GM21825 (cell line): ENCODE data around the gene SH3RF3.
"Not testable (repeated sequence)": the region's sequence is repeated elsewhere in the genome, so short reads cannot be mapped to it uniquely, and the experiment has no call there.

ENCODE experiments used
- ATAC-seq: cut with Tn5 transposase; IDR thresholded peaks from one replicate; pipeline ENCODE4 v1.9.1; 2021; ENCODE audit warnings: mild to moderate bottlenecking, moderate library complexity; ENCODE audit not compliant: unreplicated experiment

SH3RF3 gene

DNA sequence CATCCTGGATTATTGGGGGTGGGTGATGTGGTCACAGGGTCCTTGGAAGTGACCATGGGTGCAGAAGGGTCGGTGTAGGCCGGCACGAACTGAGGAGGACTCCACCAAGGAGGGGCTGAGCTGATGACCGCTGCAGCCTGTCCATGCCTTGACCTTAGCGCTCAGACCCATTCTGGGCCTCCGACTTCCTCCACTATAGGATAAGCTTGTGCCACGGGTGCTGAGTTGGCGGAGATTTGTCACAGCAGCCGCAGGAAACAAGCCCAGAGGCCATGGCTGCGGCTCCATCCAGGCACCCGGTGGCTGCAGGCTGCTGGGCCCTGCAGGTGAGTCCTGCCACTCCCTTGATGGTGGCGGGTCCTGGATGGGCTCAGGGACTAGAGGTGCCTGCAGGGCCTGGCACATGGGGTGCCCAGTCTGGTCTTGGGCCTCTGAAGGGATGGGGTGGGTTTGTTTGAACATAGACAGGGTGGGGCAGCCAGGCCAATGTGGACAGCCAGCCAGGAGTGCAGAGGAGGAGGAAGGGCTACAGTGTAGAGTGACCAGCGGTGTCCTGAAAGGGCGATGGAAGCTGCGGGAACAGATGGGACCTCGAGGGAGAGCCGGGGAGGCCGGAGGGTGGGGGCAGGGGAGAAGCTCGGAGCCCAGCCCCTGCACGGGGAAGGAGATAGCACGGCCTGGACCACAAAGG lies 400.0 kb downstream of the SH3RF3 start:
- no peak for ATAC-seq

GRCh38 chr2:109529532-109530449 lies 400.8 kb downstream of the SH3RF3 start:
- no peak for ATAC-seq

DNA sequence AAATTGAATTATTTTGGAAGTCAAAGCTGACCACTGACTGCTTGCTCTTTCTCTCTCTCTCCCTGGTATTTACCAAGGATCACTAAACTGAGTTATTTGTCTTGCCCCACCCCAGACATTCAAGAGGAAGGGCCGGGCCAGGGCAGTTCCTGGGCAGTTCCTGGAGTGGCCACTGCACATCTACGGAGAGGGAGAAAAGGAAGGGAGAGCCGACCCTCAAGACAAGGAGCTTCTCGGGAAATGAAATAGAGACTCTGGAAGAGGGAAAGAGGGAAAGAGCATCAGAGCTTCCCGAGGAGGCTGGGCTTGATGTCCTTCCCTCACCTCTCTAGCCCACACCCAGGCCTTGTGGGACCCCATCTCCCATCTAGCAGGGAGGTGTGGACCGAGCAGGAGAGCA lies 401.7 kb downstream of the SH3RF3 start:
- ATAC-seq, result no peak

GRCh38 chr2:109531221-109531620 lies 402.2 kb downstream of the SH3RF3 start:
- ATAC-seq, result no peak

GRCh38 chr2:109531896-109532727 lies 403.1 kb downstream of the SH3RF3 start:
- ATAC-seq, result no peak

DNA sequence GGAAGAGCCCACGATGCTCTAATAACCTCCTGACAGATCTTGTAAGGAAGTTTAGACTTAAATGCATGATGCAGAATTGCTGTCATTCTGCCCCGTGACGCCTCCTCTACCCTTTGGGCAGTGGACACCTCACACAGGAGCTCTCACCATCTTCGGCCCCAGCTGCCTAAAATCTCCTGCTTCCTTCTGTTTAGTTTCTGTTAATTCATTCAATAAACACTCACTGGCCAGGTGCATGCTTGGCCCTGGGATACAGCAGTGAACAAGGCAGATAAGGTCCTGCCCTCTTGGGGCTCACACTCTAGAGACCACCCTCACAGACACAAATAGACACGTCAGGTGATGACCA lies 403.7 kb downstream of the SH3RF3 start:
- no peak for ATAC-seq

DNA sequence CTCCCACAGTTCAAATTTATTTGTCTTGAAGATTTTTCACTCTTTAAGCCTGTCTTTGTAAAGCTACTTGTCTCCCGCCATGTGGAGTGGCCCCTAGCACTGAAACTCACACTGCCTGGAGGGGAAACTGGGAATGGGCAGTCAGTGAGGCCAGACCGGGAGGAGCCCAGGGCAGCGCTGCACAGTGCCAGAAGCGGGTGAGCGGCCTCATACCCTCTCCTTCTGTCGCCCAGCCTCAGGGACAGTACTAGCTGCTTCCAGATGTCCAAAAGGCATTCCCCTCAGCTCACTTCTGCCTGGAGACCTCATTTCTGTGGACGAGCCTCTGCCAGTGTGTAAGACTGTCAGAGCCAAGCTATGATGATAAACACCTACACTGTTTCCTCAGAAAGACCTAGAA lies 404.8 kb downstream of the SH3RF3 start:
- no peak for ATAC-seq

- no peak for ATAC-seq
Observed at GRCh38 chr2:109535217-109535946, 406.4 kb downstream of the SH3RF3 start.

- not testable (repeated sequence) for ATAC-seq
Observed at GRCh38 chr2:109536556-109536955, 407.6 kb downstream of the SH3RF3 start.

DNA sequence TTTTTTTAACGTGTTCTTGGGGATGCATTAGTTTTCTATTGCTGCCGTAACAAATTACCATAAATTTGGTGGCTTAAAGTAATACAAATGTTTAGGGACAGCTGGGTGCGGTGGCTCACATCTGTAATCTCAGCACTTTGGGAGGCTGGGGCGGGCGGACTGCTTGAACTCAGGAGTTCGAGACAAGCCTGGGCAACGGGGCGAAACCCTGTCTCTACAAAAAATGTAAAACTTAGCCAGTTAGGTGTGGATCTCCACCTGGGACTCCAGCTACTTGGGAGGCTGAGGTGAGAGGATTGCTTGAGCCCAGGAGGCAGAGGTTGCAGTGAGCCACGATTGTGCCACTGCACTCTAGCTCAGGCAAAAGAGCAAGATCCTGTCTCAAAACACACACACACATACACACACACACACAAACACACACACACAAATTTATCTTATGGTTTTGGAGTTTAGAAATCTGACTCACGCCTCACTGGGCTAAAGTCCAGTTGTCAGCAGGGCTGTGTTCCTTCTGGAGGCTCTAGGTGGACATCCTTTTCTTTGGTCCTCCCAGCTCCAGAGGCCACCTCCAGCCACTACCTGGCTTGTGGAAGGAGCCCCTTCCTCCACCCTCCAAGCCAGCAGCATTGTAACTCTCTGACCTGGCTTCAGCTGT lies 408.7 kb downstream of the SH3RF3 start:
- ATAC-seq, result no peak

- ATAC-seq, result no peak
Observed at GRCh38 chr2:109538546-109538945, 409.5 kb downstream of the SH3RF3 start.

DNA sequence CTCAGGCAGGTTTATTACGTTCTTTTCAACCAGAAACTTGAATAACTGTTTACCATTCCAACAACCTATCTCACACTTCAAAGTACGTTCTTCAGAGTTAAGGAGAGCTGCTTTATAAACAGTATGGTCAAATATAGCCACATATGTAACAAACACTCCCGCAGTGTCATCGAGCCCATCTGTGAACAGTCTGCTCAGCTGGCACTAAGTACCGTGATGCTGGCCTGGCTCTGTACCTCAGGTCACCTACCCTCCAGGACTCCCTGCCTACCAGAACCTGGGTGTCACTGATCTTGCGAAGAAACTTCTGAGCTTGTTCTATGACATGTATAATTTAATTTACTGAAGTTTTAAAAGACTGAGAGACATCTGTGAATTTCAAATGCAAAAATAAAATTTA lies 413.4 kb downstream of the SH3RF3 start:
- no peak for ATAC-seq

DNA sequence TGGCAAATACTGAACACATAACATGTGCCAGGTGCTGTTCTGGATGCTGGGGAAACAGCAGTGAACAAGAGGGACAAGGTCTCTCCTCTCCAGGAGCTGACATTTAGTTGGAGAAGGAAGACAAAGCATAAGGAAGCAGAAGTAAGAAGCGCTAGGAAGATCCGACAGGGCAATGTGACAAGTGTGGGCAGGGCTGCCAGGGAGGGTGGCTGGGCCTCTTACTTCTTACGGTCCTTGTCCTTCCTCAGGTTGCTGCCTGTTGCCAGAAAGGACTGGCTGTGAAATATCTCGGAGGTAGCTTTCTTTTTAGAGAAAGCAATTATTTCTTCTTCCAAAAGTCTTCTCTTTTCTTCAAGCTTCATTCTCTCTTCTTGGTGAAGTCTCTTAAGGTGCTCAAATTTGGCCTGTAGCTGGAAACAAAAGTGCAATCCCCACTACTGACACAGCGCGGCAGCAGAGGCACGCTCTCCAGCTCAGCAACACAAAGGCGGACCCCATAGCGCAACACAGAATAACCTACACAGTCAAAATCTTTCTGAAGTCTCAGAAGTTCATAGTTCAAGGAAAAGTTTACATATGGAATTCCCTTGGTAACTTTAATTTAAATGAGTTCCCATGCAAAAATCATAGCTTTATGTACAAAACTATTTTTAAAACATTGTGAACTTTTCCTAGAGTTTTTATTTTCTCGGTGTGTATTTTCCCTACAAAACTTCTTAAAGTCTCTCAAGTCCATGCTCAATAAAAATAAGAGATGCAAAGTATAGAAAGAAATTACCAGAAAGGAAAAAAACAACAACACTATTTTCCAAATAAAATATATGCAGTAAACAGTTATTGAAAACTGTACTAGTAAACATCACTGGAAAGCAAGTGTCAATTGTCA lies 417.1 kb downstream of the SH3RF3 start:
- ATAC-seq, result peak; percentile 79

DNA sequence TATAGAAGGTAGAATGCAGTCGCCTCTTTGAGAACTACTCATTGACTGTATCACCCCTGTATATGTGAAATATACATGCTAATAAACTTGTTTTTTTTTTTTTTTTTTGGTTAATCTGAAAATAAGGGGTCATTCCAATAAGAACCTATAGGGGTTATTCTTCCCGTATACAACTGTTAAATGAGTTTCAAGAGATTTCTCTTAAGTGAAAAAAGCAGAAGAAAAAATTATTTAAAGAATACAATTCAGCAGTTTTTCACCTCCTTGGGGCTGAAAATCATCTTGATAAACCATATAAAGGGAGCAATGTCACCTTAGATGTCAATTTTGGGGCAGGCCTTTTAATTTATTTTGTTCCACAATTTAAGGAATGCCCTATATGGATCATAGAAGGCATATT lies 418.3 kb downstream of the SH3RF3 start:
- ATAC-seq, result no peak

DNA sequence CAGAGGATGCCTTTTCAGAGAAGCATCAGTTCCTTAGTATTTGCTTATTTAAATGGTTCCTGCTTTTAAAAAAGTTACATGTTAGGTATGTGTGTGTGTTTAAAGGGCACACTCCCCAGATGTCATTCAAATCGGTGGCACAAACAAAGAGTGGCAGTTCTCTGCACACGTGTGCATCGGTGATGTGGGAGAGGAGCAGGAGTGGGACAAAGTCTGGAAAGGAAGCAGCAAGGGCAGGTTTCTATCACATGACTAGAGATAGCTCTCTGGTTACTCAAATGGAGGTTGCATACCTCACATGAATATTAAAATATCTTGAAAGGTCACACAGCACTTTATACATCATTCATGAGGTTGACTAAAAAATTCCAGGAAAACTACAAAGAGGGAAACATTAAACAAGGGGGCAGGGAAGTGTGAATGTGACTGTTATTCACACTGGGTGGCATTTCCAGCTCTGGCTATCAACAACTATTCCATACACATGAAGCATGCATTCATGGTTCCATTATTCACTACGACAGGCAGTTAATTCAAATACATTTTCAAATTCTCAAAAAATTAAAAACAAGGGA lies 420.1 kb downstream of the SH3RF3 start:
- no peak for ATAC-seq
